HG03139 (cell line): ENCODE data around the gene KIFAP3.
"Not testable (repeated sequence)": the region's sequence is repeated elsewhere in the genome, so short reads cannot be mapped to it uniquely, and the experiment has no call there.

Experiments used
- ATAC-seq: cut with Tn5 transposase; IDR thresholded peaks from one replicate; pipeline ENCODE4 v1.9.1; 2021; ENCODE audit not compliant: unreplicated experiment

The KIFAP3 gene

DNA sequence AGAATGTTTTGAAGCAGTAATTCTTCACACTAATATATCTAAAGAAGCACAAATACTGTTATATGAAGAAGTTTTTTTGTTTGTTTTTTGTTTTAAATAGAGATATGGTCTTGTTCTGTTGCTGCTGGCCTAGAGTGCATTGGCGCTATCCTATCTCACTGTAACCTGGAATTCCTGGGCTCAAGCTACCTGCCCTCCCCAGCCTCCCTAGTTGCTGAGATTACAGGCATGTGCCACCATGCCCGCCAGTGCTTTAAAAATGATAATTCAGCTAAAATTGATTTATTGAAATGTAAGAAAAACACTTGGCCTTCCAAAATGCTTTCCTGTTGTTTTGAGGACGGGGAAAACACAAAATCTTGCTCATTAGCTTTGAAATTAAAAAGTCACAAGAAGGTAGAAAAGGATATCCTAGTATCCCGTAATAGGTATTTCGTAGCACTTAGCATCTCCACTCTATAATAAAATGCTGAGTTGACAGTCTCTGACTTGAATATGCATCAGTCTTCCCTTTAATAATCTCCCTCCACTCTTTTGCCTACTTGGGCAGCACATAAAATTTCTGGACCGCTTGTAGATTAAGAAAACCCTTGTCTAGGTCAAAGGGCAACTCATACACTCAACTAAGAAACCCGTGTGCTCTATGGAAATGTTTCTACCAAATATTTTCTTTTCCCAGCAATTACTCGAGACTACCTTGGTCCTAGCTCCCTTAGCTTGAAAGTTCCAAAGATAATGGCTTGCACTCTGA, 182.1 kb downstream of the KIFAP3 start:
- ATAC-seq: no peak

DNA sequence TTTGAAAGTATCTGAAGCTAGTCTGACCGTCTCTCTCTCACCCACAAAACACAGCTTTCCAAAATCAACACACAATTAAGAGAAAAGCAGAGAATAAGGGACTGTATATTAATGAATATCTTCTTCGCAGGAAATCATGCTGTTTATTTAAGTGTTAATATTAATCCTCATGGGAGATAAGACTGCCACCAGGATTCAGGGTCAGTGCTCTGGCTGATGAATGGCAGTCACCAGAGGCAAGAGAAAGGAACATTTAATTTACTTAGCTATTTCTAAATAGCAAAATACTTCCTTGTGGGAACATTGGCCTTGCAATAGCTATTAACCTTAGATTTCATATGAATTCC, 183.0 kb downstream of the KIFAP3 start:
- no peak for ATAC-seq

- no peak for ATAC-seq
Observed at GRCh38 chr1:169890761-169891538, 183.5 kb downstream of the KIFAP3 start.

DNA sequence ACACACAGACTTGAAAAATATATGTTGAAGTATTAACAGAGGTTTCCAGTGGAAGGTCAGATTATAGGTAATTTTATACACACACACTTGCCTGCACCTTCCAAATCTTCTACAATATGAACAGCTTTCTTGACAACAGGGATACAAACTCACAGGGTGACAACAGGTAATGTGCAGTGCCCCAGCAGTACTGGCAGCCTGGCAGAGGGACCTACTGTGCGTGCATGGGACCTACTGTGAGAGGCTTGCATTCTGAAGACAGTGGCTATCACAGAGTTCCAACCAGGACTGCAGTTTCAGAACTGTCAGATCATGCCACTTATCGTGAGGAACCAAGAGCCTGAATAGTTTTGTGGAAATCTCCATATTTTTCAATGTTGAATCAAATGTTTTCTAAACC, 184.6 kb downstream of the KIFAP3 start:
- ATAC-seq: no peak

GRCh38 chr1:169886931-169887330, 187.6 kb downstream of the KIFAP3 start:
- no peak for ATAC-seq

DNA sequence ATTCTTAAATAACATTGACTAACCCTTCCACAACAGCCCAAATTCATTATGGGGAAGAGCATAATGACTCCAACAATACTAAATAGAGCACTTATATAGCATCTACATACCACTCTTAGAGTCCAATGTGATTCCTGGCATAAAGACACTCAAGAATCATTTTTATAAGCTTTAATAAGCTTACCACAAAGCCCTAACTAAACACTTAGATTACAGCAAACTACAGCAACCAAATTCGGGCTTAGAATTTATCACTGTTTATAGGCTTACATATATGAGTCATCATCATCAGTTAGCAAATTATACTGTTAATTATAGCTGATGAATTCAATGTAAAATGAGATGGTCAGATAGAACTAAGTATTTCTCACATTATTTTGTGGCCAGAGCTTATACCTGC, 188.1 kb downstream of the KIFAP3 start:
- no peak for ATAC-seq

DNA sequence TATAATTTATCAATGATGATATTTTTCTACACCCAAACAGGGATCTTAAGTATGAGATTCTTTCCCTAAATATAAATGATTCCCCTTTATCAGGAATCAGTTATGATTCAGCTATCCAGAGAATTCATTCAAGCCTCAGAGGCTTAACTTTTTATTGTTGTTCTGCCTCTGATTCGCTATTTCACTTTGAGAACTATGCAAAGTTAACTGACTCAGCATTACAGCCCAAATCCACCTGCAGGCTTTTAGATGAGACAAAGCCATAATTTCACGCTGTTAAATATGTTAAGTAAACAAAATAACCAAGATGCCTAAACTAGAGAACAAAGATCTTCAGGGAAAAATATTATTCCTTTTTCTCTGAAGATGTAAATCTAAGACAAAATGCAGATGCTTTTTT, 189.3 kb downstream of the KIFAP3 start:
- ATAC-seq: no peak

DNA sequence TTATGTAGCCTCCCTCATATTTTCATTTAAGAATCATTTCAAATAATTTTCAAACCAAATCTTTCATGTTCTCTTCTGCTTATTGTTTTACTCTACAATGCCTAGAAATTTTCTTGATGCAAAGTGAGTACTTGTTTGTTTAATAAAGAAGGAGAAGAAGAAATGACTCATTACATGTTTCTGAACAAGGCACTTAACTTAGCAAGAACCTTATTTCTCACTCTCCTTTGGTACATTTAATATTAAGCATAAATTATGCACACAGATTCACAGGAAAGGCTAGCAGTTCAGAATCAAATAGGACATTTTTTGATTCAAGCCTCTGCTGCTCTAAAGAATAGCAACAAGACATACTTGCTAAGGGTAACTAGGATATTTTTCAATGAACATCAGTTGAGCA, 189.9 kb downstream of the KIFAP3 start:
- ATAC-seq: no peak

DNA sequence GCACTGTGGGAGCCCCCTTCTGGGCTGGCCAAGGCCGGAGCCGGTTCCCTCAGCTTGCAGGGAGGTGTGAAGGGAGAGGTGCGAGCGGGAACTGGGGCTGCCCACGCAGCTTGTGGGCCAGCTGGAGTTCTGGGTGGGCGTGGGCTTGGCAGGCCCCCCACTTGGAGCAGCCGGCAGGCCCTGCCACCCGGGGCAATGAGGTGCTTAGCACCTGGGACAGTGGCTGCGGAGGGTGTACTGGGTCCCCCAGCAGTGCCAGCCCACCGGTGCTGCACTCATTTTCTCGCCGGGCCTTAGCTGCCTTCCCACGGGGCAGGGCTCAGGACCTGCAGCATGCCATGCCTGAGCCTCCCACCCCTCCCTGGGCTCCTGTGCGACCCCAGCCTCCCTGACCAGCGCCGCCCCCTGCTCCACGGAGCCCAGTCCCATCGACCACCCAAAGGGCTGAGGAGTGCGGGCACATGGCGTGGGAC, 192.4 kb downstream of the KIFAP3 start:
- no peak for ATAC-seq

DNA sequence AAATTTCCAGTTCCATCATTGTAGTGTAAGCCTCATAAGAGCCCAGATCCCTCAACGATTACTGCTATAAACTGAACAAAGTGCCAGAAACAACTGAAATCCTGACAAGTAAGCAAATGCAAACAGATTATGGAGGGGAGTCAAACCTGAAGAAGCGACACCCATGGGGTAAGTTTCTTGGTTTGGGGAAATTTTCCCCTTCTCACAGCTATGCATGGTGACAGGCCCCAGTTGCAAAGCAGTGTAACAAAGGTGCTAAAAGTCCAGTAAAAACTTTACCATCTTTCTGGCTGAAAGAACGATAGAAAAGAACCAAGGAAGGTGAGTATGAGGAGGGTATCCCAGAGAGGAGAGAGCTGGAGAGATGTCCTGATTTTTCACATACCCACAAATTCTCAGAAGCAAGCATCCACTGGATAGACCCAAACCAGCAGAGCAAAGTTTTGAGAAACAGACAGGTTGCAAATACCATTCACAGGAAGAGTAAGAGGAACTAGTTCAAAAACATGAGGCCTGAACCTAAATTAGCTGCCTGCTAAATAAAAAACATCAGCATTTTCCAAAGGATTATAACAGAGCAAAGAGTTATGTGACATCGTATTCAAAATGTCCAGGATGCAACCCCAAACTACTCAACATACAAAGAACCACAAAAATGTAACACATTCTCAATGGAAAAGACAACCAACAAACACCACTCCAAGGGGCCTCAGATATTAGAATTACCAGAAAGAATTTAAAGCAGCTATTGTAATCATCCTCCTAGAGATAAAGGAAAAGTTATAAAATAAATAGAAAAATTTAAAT, 195.3 kb downstream of the KIFAP3 start:
- ATAC-seq: no peak

DNA sequence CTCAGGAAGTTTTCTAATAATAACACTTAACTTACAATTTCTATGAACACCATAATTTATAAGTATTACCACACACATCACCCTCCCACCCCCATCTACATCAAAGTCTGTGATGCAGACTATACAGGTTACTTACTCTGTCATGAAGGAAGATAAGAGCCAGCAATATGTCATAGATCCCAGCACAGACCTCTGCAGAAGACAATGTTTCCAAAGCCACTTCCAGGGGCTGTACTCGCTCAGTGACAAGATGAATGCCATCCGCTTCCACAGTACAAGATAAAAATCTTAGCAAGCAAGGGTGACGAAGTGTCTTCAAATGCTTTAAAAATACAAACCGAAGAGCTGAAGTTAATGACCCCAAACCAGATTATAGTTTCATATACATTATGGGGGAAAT, 196.0 kb downstream of the KIFAP3 start:
- ATAC-seq: no peak

GRCh38 chr1:169877800-169878491, 196.5 kb downstream of the KIFAP3 start:
- no peak for ATAC-seq

DNA sequence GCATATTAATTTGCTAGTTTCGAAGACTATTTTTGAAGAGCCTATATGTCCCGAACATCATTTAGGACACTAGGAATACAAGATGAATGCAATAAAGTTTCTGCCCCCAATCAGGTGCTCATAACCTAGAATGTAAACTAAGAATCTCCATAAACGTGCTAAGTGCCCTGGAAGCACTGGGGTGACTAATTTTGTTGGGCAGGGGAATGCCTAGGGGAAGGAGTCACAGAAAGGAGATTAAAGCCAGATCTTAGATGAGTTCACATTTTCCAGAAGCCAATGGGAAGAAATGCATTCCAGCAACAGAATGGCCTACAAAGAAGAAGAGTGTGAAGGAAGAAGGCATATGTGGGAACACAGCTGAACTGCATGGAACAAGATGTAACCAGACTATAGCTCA, 200.3 kb downstream of the KIFAP3 start:
- no peak for ATAC-seq

- no peak for ATAC-seq
Observed at GRCh38 chr1:169873582-169874199, 200.8 kb downstream of the KIFAP3 start.

GRCh38 chr1:169872906-169873305, 201.6 kb downstream of the KIFAP3 start:
- no peak for ATAC-seq

DNA sequence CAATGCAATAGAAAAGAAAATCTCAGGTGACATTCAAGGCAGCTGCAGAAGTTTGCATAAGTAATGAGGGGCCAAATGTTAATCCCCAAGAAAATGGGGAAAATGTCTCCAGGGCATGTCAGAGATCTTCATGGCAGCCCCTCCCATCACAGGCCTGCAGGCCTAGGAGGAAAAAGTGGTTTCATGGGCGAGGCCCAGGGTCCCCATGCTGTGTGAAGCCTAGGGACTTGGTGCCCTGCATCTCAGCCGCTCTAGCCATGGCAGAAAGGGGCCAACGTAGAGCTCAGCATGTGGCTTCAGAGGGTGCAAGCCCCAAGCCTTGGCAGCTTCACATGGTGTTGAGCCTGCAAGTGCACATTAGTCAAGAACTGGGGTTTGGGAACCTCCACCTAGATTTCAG, 202.5 kb downstream of the KIFAP3 start:
- ATAC-seq: not testable (repeated sequence)
